Right cardiac atrium (tissue), 5 donors: Measurements from ENCODE around the gene RB1. TPM values are rescaled to one million over a fixed set of nuclear protein-coding genes. Genes with fewer than 3 reads are reported as not detected.

Experiments used
- ATAC-seq, 2 donors: fragments of 200-7000 bp; cut with Tn5 transposase; one replicate each; pipeline versions ENCODE4 v1.8.0 to v1.9.1; 2020; ENCODE audit warnings: moderate library complexity in 2 of 2, mild to moderate bottlenecking in 1 of 2
- DNase-seq, 3 donors: peaks; one replicate each; pipeline ENCODE4 v3.0.0-alpha.2; 2020
- H3K27ac ChIP-seq: one replicate; pipeline ENCODE4 v1.5.1; 2013; ENCODE audit warnings: mild to moderate bottlenecking, low read length, control low read depth, moderate library complexity
- H3K27me3 ChIP-seq: one replicate; pipeline ENCODE4 v1.6.1; 2013; ENCODE audit not compliant: control insufficient read depth, insufficient read depth
- H3K4me1 ChIP-seq: one replicate; pipeline ENCODE4 v1.6.1; 2013; ENCODE audit warnings: low read length; ENCODE audit not compliant: control insufficient read depth, insufficient read depth
- H3K4me3 ChIP-seq: one replicate; pipeline ENCODE4 v1.5.1; 2013; ENCODE audit warnings: low read length, control low read depth
- H3K9me3 ChIP-seq: one replicate; pipeline ENCODE4 v1.6.1; 2013; ENCODE audit warnings: low read length; ENCODE audit not compliant: control insufficient read depth
- WGBS: extraction: QIAGEN DNeasy Blood & Tissue Kit; methylation state at CpG from one replicate; pipeline ENCODE4 v1.1.7; 2013; 5-methylcytosine and 5-hydroxymethylcytosine counted together
- intact Hi-C, 4 donors: fragments of 100-400 bp; cut with DNase I; formaldehyde crosslinking; loops; one replicate each; pipeline versions ENCODE4 v1.11.0 to v1.14.0; 2022 to 2023
- polyA plus RNA-seq: library from polyadenylated mRNA; stranded (reverse); fragments of 200-250 nt; gene quantifications from one replicate; pipeline ENCODE4 v1.2.3, GENCODE V29; 2013
- total RNA-seq, 4 donors: library from RNA; stranded (reverse); fragmentation: NEBNext Ultra II Directional; extraction: Animal tissue kit (Norgen Biotek cat#: 25700); gene quantifications; one replicate each; pipeline ENCODE4 v1.2.1, GENCODE V29; 2021
- donor health status: healthy with polysubstance abuse.
- donor health status: DM: no; HTN: yes; CAD: no.
- donor health status: DM: no; HTN: no; CAD: no.
- donor health status: DM: no; HTN: yes; CAD: no; lungs with severe emphysema.
- donor health status: DM: yes; HTN: yes; CAD: no.

RB1 gene
- total and polyA plus RNA-seq, 5 donors: 12.3 to 29.0 (median 26.1) TPM

- intact Hi-C loops: no loop called here
- no peaks in the 10 kb centered on the region for H3K4me1 ChIP-seq
- ATAC-seq (no peak), DNase-seq (no peak)
- no peaks in the 10 kb centered on the region for H3K9me3 ChIP-seq
- 93% methylated on average over 2 of the region's 2 CpGs for WGBS
- H3K27ac ChIP-seq: no peak overlapping the region
- no peaks in the 10 kb centered on the region for H3K27me3 ChIP-seq
- H3K4me3 ChIP-seq: no peak overlapping the region
Measured at GRCh38 chr13:48393698-48394085, 90.1 kb downstream of the RB1 start.

GRCh38 chr13:48397744-48398143, 94.2 kb downstream of the RB1 start:
- WGBS: 43% methylated on average over 1 of the region's 1 CpG
- no peak for ATAC-seq

GRCh38 chr13:48398450-48399095, 95.0 kb downstream of the RB1 start:
- no peaks in the 10 kb centered on the region for H3K4me1 ChIP-seq
- intact Hi-C loops: no loop called here
- DNase-seq (no peak), ATAC-seq (no peak)
- no peaks in the 10 kb centered on the region for H3K27me3 ChIP-seq
- H3K4me3 ChIP-seq: no peak overlapping the region
- no peaks in the 10 kb centered on the region for H3K9me3 ChIP-seq
- H3K27ac ChIP-seq: no peak overlapping the region

More at GRCh38 chr13:48397744-48398143, 94.2 kb downstream of the RB1 start:
- Histone ChIP-seq H3K4me3 (no peak overlapping the region), H3K27me3 (no peaks in the 10 kb centered on the region), H3K4me1 (no peaks in the 10 kb centered on the region), H3K27ac (no peak overlapping the region), H3K9me3 (no peaks in the 10 kb centered on the region)
- DNase-seq: no peak
- intact Hi-C loops: no loop called here

GRCh38 chr13:48400090-48400694, 96.6 kb downstream of the RB1 start:
- DNase-seq: no peak
- intact Hi-C loops: loop anchor here in 1 of 4 donors (10.0 kb wide), 1 partner anchor 175 kb away; no protein-coding TSS in a partner anchor
- H3K27ac ChIP-seq: no peak overlapping the region
- 61% methylated on average over 2 of the region's 2 CpGs for WGBS
- no peak overlapping the region for H3K4me3 ChIP-seq
- no peaks in the 10 kb centered on the region for H3K27me3 ChIP-seq
- peak in 1 of 2 donors; percentile 25 for ATAC-seq
- no peaks in the 10 kb centered on the region for H3K9me3 ChIP-seq
- H3K4me1 ChIP-seq: no peaks in the 10 kb centered on the region

- DNase-seq: no peak
- Histone ChIP-seq H3K9me3 (no peaks in the 10 kb centered on the region), H3K4me1 (no peaks in the 10 kb centered on the region), H3K4me3 (no peak overlapping the region), H3K27ac (no peak overlapping the region), H3K27me3 (no peaks in the 10 kb centered on the region)
- intact Hi-C loops: loop anchor here in 1 of 4 donors (10.0 kb wide), 1 partner anchor 174 kb away; no protein-coding TSS in a partner anchor
- peak; percentile 77 to 79 for ATAC-seq
- WGBS: 29% methylated on average over 1 of the region's 1 CpG
Measured at GRCh38 chr13:48400850-48401291, 97.3 kb downstream of the RB1 start.

GRCh38 chr13:48401480-48401879, 97.9 kb downstream of the RB1 start:
- WGBS: 33% methylated on average over 2 of the region's 2 CpGs
- Histone ChIP-seq H3K27me3 (no peaks in the 10 kb centered on the region), H3K27ac (no peak overlapping the region), H3K4me1 (peaks cover under 1% of the 10 kb centered on the region), H3K4me3 (peak overlapping the region; percentile 25), H3K9me3 (no peaks in the 10 kb centered on the region)
- intact Hi-C loops: loop anchor here in 1 of 4 donors (10.0 kb wide), 1 partner anchor 173 kb away; no protein-coding TSS in a partner anchor
- ATAC-seq (no peak), DNase-seq (no peak)

- 60% methylated on average over 2 of the region's 2 CpGs for WGBS
- intact Hi-C loops: loop anchor here in 1 of 4 donors (10.0 kb wide), 1 partner anchor 172 kb away; no protein-coding TSS in a partner anchor
- ATAC-seq: no peak
Measured at GRCh38 chr13:48402325-48402932, 98.9 kb downstream of the RB1 start.

GRCh38 chr13:48403151-48403631, 99.6 kb downstream of the RB1 start:
- Histone ChIP-seq H3K4me1 (peaks cover 2% of the 10 kb centered on the region), H3K9me3 (no peaks in the 10 kb centered on the region), H3K4me3 (peak overlapping the region; percentile 26), H3K27me3 (no peaks in the 10 kb centered on the region), H3K27ac (peak overlapping the region; percentile 62)
- intact Hi-C loops: loop anchor here in 1 of 4 donors (10.0 kb wide), 1 partner anchor 172 kb away; no protein-coding TSS in a partner anchor
- WGBS: 35% methylated on average over 2 of the region's 2 CpGs
- peak; percentile 39 to 59 for ATAC-seq
- DNase-seq: no peak

More at GRCh38 chr13:48402325-48402932, 98.9 kb downstream of the RB1 start:
- no peak for DNase-seq
- Histone ChIP-seq H3K4me3 (no peak overlapping the region), H3K9me3 (no peaks in the 10 kb centered on the region), H3K4me1 (peaks cover 2% of the 10 kb centered on the region), H3K27ac (peak overlapping the region; percentile 48), H3K27me3 (no peaks in the 10 kb centered on the region)

GRCh38 chr13:48403913-48404312, 100.4 kb downstream of the RB1 start:
- DNase-seq (no peak), ATAC-seq (peak in 1 of 2 donors; percentile 19)
- no peaks in the 10 kb centered on the region for H3K27me3 ChIP-seq
- H3K9me3 ChIP-seq: no peaks in the 10 kb centered on the region
- H3K4me1 ChIP-seq: peaks cover 2% of the 10 kb centered on the region
- intact Hi-C loops: loop anchor here in 1 of 4 donors (10.0 kb wide), 1 partner anchor 171 kb away; no protein-coding TSS in a partner anchor
- H3K4me3 ChIP-seq: peak overlapping the region; percentile 32
- peak overlapping the region; percentile 62 for H3K27ac ChIP-seq
- WGBS: 68% methylated on average over 8 of the region's 8 CpGs

GRCh38 chr13:48404952-48405351, 101.4 kb downstream of the RB1 start:
- H3K4me1 ChIP-seq: peaks cover 2% of the 10 kb centered on the region
- peak overlapping the region; percentile 15 for H3K4me3 ChIP-seq
- intact Hi-C loops: loop anchor here in 1 of 4 donors (10.0 kb wide), 1 partner anchor 170 kb away; no protein-coding TSS in a partner anchor
- no peaks in the 10 kb centered on the region for H3K9me3 ChIP-seq
- ATAC-seq (no peak), DNase-seq (no peak)
- WGBS: 37% methylated on average over 1 of the region's 1 CpG
- no peak overlapping the region for H3K27ac ChIP-seq
- no peaks in the 10 kb centered on the region for H3K27me3 ChIP-seq

- Histone ChIP-seq H3K9me3 (no peaks in the 10 kb centered on the region), H3K4me3 (no peak overlapping the region), H3K27me3 (no peaks in the 10 kb centered on the region), H3K27ac (no peak overlapping the region), H3K4me1 (peaks cover 2% of the 10 kb centered on the region)
- ATAC-seq: no peak
- no peak for DNase-seq
- intact Hi-C loops: loop anchor here in 1 of 4 donors (10.0 kb wide), 1 partner anchor 169 kb away; no protein-coding TSS in a partner anchor
Measured at GRCh38 chr13:48405875-48406274, 102.3 kb downstream of the RB1 start.
